Measurements from ENCODE around the gene CEP290. TPM values are rescaled to one million over a fixed set of nuclear protein-coding genes. Genes with fewer than 3 reads are reported as not detected.

Gene CEP290
- total and polyA plus RNA-seq, 2 of the 13 experiments (the other 11 are each of a cell fraction or from before 2014, with no cell fraction given) = 2.4 to 10.8 TPM

GRCh38 chr12:88035271-88035906 is 106.5 kb downstream of the CEP290 start (continued):
- TF ChIP-seq TFAP4 (IDR thresholded peaks at IDR 0.05; ENCODE audit: borderline replicate concordance, low read depth) (no peak), GZF1 (CRISPR knock-in tag; IDR thresholded peaks at IDR 0.05) (no peak), HMGXB4 (CRISPR knock-in tag; IDR thresholded peaks at IDR 0.05; ENCODE audit: borderline replicate concordance in 1 of 2, low read depth in 1 of 2) (peak; percentile 69 to 70; a peak in 2 of 4 replicates), DNMT1 (CRISPR knock-in tag; IDR thresholded peaks at IDR 0.05) (0 out of 2 replicates have a peak, but pooled peaks have one; percentile 69), ARID4A (CRISPR knock-in tag; IDR thresholded peaks at IDR 0.05; ENCODE audit: borderline replicate concordance) (peak; percentile 91), ELF4 (CRISPR knock-in tag; IDR thresholded peaks at IDR 0.05; ENCODE audit: borderline replicate concordance) (no peak; the same call in 1 of the 2 replicates), EED (CRISPR knock-in tag; IDR thresholded peaks at IDR 0.05) (peak; percentile 93), CREM (IDR thresholded peaks at IDR 0.05) (peak; percentile 60), CREM (CRISPR knock-in tag; IDR thresholded peaks at IDR 0.05) (no peak), POGZ (CRISPR knock-in tag; IDR thresholded peaks at IDR 0.05) (peak; percentile 69), ZSCAN31 (CRISPR knock-in tag; IDR thresholded peaks at IDR 0.05; ENCODE audit: low read depth) (peak; percentile 71; the same call in 1 of the 2 replicates), ZBTB25 (CRISPR knock-in tag; IDR thresholded peaks at IDR 0.05) (peak; percentile 55; the same call in 1 of the 2 replicates), NRL (CRISPR knock-in tag; IDR thresholded peaks at IDR 0.05; ENCODE audit: borderline replicate concordance) (peak; percentile 97), FOSL2 (CRISPR knock-in tag; IDR thresholded peaks at IDR 0.05) (peak; percentile 43; the same call in 1 of the 2 replicates), ZNF589 (CRISPR knock-in tag; conservative IDR thresholded peaks at IDR 0.05) (no peak), ZMYM4 (CRISPR knock-in tag; IDR thresholded peaks at IDR 0.05) (peak; percentile 87), ZNF710 (CRISPR knock-in tag; IDR thresholded peaks at IDR 0.05; ENCODE audit: borderline replicate concordance) (no peak), LCORL (IDR thresholded peaks at IDR 0.05) (no peak), LCORL (CRISPR knock-in tag; IDR thresholded peaks at IDR 0.05) (peak; percentile 58; the same call in 1 of the 2 replicates)
